K562 (cell line): ENCODE data around the gene PNPLA7. TPM values are rescaled to one million over a fixed set of nuclear protein-coding genes. Genes with fewer than 3 reads are reported as not detected.

Experiments
- ATF6 ChIP-seq: sonication (generic); formaldehyde crosslinking; IDR thresholded peaks from 2 replicates; pipeline ENCODE4 v1.4.0; 2020; ENCODE audit warnings: mild to moderate bottlenecking, missing genetic modification reagents
- CCNT2 ChIP-seq: IDR thresholded peaks from 2 replicates; pipeline ENCODE4 v1.6.1; 2011; ENCODE audit warnings: borderline replicate concordance, low read depth, mild to moderate bottlenecking, moderate library complexity, mixed read lengths, low read length; ENCODE audit not compliant: insufficient read length; ENCODE audit errors: extremely low read depth
- CREB3L1 ChIP-seq: fragments of 450-650 bp; IDR thresholded peaks from 2 replicates; pipeline ENCODE4 v1.6.1; 2014; ENCODE audit warnings: low read depth, mild to moderate bottlenecking, moderate library complexity, borderline replicate concordance
- CTCF ChIP-seq, 3 experiments: IDR thresholded peaks in 2 of 3; conservative IDR thresholded peaks in 1 of 3; 2 replicates each; pipeline ENCODE4 v1.5.1; 2011 to 2012; ENCODE audit warnings: low read length in 3 of 3, mild to moderate bottlenecking in 3 of 3, control low read depth in 2 of 3, improper control_type of control experiment in 1 of 3, inconsistent platforms in 1 of 3, low read depth in 1 of 3, mixed read lengths in 1 of 3, moderate library complexity in 1 of 3; ENCODE audit not compliant: insufficient read depth in 2 of 3
- HMG20B ChIP-seq: fragments of 250-450 bp; sonication (Bioruptor Pico); IDR thresholded peaks from 2 replicates; pipeline ENCODE4 v1.5.0; 2021; ENCODE audit warnings: mild to moderate bottlenecking
- HSF4 ChIP-seq: fragments of 250-450 bp; sonication (Bioruptor Pico); IDR thresholded peaks from 2 replicates; pipeline ENCODE4 v2.1.2; 2022; ENCODE audit warnings: mild to moderate bottlenecking, moderate library complexity, borderline replicate concordance
- LARP7 ChIP-seq: fragments of 450-650 bp; IDR thresholded peaks from 2 replicates; pipeline ENCODE4 v1.6.1; 2016
- RB1 ChIP-seq: fragments of 450-650 bp; IDR thresholded peaks from 2 replicates; pipeline ENCODE4 v1.6.1; 2017; ENCODE audit warnings: low read depth, mild to moderate bottlenecking
- RBBP5 ChIP-seq: fragments of 200-600 bp; sonication (generic); IDR thresholded peaks from 2 replicates; pipeline ENCODE4 v1.6.1; 2012; ENCODE audit warnings: borderline replicate concordance, mild to moderate bottlenecking, low read length, control low read depth, inconsistent platforms; ENCODE audit not compliant: insufficient read depth, poor library complexity, severe bottlenecking
- RNF2 ChIP-seq: sonication (generic); IDR thresholded peaks from 2 replicates; pipeline ENCODE4 v1.6.1; 2016
- SMARCE1 ChIP-seq: fragments of 450-650 bp; IDR thresholded peaks from 2 replicates; pipeline ENCODE4 v1.7.1; 2016; ENCODE audit warnings: mild to moderate bottlenecking
- SUPT5H ChIP-seq: fragments of 450-650 bp; IDR thresholded peaks from 2 replicates; pipeline ENCODE4 v1.6.1; 2016
- TAF15 ChIP-seq: fragments of 200-400 bp; formaldehyde crosslinking; IDR thresholded peaks from 2 replicates; pipeline ENCODE4 v1.6.1; 2017; ENCODE audit warnings: mild to moderate bottlenecking, low read depth, low read length, moderate library complexity
- TEAD1 ChIP-seq, 2 experiments: fragments of 450-650 bp in 1 of 2; sonication (generic) in 1 of 2; formaldehyde crosslinking; IDR thresholded peaks; 2 replicates each; pipeline versions ENCODE4 v1.4.0 to v1.8.0; 2020 to 2022; ENCODE audit warnings: mild to moderate bottlenecking in 2 of 2, missing genetic modification reagents in 1 of 2
- ZNF431 ChIP-seq: sonication (generic); formaldehyde crosslinking; IDR thresholded peaks from 2 replicates; pipeline ENCODE4 v1.8.0; 2022; ENCODE audit warnings: mild to moderate bottlenecking, missing genetic modification reagents
- ZNF444 ChIP-seq: fragments of 250-450 bp; sonication (Bioruptor Pico); IDR thresholded peaks from 2 replicates; pipeline ENCODE4 v1.4.0; 2020; ENCODE audit warnings: mild to moderate bottlenecking, moderate library complexity
- ZNF518B ChIP-seq: fragments of 250-450 bp; sonication (Bioruptor Pico); IDR thresholded peaks from 2 replicates; pipeline ENCODE4 v1.5.0; 2021; ENCODE audit warnings: mild to moderate bottlenecking, moderate library complexity
- ZNF561 ChIP-seq: fragments of 450-650 bp; formaldehyde crosslinking; conservative IDR thresholded peaks from 2 replicates; pipeline ENCODE4 v1.4.0; 2020; ENCODE audit warnings: mild to moderate bottlenecking, moderate library complexity
- ZNF589 ChIP-seq: fragments of 200-800 bp; sonication (Bioruptor generic); IDR thresholded peaks from 2 replicates; pipeline ENCODE4 v1.6.1; 2016; ENCODE audit warnings: low read depth, missing genetic modification characterization, missing compliant biosample characterization
- polyA plus RNA-seq, 8 experiments: library from polyadenylated mRNA; depleted of rRNA in 4 of 8; stranded (reverse) in 5 of 8; unstranded in 3 of 8; fragments of >200 nt; fragmentation: Nextera tagmentation in 2 of 8; fragmentation: Illumina TruSeq in 1 of 8; extraction: Ambion mirVana in 2 of 8; extraction: Trizol in 1 of 8; gene quantifications; 2 replicates each; pipeline versions ENCODE4 v1.2.1 to v1.2.3, GENCODE V29; 2011 to 2014; ENCODE audit warnings: inconsistent platforms in 1 of 8, missing spikeins in 1 of 8
- total RNA-seq, 7 experiments: library from RNA; depleted of rRNA in 6 of 7; stranded (reverse); fragments of >200 nt in 6 of 7; fragmentation: Illumina TruSeq in 2 of 7; extraction: Trizol in 2 of 7; gene quantifications; 2 replicates each; pipeline versions ENCODE4 v1.2.1 to v1.2.3, GENCODE V29; 2011 to 2021; ENCODE audit warnings: low replicate concordance in 1 of 7

PNPLA7 gene
- total and polyA plus RNA-seq, 9 of the 15 experiments (the other 6 are each of a cell fraction or from before 2014, with no cell fraction given), result 0.01 to 0.85 (median 0.19) TPM; not detected in 1

- TF ChIP-seq ZNF518B (CRISPR knock-in tag) (no peak), CCNT2 (peak; percentile 94), CREB3L1 (peak; percentile 89), TEAD1 (CRISPR knock-in tag; IDR thresholded peaks at IDR 0.05) (peak; percentile 32 to 82; a peak in 1 of 4 replicates), ATF6 (CRISPR knock-in tag) (no peak; the same call in 1 of the 2 replicates), SMARCE1 (0 out of 2 replicates have a peak, but pooled peaks have one; percentile 34), ZNF444 (no peak), RBBP5 (peak; percentile 97), TAF15 (no peak), LARP7 (no peak), CTCF (IDR thresholded peaks at IDR 0.05 in 2 of 3, conservative IDR thresholded peaks at IDR 0.05 in 1 of 3; ENCODE audit: insufficient read depth in 2 of 3, low read depth in 1 of 3, low read length in 3 of 3) (peak; percentile 88 to 92 (median 91)), HSF4 (CRISPR knock-in tag) (no peak), ZNF589 (CRISPR knock-in tag) (no peak), HMG20B (no peak), RB1 (peak; percentile 98), ZNF431 (peak; percentile 65), SUPT5H (peak; percentile 72; the same call in 1 of the 2 replicates), ZNF561 (CRISPR knock-in tag) (no peak), RNF2 (no peak; the same call in 1 of the 2 replicates)
These were observed 28.5 kb upstream of the PNPLA7 start, which contains the start of gene DPH7 (continued) for GRCh38 chr9:137578518-137579258.
